ENCODE results near the gene FCN2.

DNA sequence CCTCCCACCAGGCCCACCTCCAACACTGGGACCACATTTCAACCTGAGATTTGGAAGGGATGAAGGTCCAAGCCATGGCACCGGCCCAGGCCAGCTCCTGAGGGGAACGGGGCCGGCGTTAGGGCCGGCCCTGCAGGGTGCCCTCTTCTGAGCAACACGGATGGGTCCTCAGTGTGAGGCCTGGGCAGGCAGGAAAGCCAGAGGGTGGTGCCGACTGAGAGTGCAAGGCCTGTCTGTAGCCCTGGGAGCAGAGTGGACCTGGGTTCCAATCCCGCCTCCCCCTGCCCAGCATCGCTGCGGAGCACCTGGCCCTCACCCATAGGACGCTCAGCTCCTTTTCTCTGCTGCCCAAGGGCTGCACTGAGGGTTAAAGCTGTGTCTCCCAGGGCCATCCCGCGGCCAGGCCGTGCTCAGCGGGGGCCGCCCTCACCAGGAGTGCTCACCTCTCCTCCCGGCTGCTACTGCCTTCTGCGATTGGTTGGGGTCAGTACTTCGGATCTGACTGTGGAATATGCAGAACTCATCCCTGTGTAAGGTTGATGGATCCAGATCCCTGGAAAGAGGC, 44.1 kb upstream of the FCN2 start:
- TF ChIP-seq, protein P1, sequence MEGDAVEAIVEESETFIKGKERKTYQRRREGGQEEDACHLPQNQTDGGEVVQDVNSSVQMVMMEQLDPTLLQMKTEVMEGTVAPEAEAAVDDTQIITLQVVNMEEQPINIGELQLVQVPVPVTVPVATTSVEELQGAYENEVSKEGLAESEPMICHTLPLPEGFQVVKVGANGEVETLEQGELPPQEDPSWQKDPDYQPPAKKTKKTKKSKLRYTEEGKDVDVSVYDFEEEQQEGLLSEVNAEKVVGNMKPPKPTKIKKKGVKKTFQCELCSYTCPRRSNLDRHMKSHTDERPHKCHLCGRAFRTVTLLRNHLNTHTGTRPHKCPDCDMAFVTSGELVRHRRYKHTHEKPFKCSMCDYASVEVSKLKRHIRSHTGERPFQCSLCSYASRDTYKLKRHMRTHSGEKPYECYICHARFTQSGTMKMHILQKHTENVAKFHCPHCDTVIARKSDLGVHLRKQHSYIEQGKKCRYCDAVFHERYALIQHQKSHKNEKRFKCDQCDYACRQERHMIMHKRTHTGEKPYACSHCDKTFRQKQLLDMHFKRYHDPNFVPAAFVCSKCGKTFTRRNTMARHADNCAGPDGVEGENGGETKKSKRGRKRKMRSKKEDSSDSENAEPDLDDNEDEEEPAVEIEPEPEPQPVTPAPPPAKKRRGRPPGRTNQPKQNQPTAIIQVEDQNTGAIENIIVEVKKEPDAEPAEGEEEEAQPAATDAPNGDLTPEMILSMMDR (IDR thresholded peaks at IDR 0.05): no peak
- TF ChIP-seq POLR2A (IDR thresholded peaks at IDR 0.05): no peak

All from body of pancreas (tissue), 4 donors.